Upper lobe of left lung (tissue), 6 donors: Measurements from ENCODE around the gene CEP70. TPM values are rescaled to one million over a fixed set of nuclear protein-coding genes. Genes with fewer than 3 reads are reported as not detected.

ENCODE experiments used
- ATAC-seq, 2 donors: fragments of 200-7000 bp; cut with Tn5 transposase; one replicate each; pipeline ENCODE4 v1.9.1; 2022; ENCODE audit warnings: mild to moderate bottlenecking in 2 of 2, moderate library complexity in 2 of 2; ENCODE audit not compliant: low FRiP score in 2 of 2
- DNase-seq, 2 donors: peaks; one replicate each; pipeline ENCODE4 v3.0.0-alpha.2; 2019 to 2020
- H3K27ac ChIP-seq, 4 donors: fragments of 200-600 bp; sonication (generic); one replicate each; pipeline ENCODE4 v1.5.1; 2016 to 2019
- H3K27me3 ChIP-seq, 4 donors: fragments of 200-600 bp; sonication (generic); one replicate each; pipeline ENCODE4 v1.5.1; 2017 to 2019
- H3K36me3 ChIP-seq, 4 donors: fragments of 200-600 bp; sonication (generic); one replicate each; pipeline ENCODE4 v1.5.1; 2016 to 2019
- H3K4me1 ChIP-seq, 4 donors: fragments of 200-600 bp; sonication (generic); one replicate each; pipeline ENCODE4 v1.5.1; 2018 to 2019
- H3K4me3 ChIP-seq, 4 donors: fragments of 200-600 bp; sonication (generic); one replicate each; pipeline ENCODE4 v1.5.1; 2017 to 2019; ENCODE audit warnings: mild to moderate bottlenecking in 2 of 4, moderate library complexity in 1 of 4
- H3K9me3 ChIP-seq, 4 donors: fragments of 200-600 bp; sonication (generic); one replicate each; pipeline ENCODE4 v1.5.1; 2018 to 2019
- CTCF ChIP-seq, 6 experiments: fragments of 450-650 bp in 4 of 6; fragments of 200-600 bp in 2 of 6; sonication (generic) in 2 of 6; IDR thresholded peaks; one replicate each; pipeline ENCODE4 v1.5.1; 2016 to 2019; ENCODE audit warnings: antibody characterized with exemption in 6 of 6
- EP300 ChIP-seq, 4 donors: sonication (generic); formaldehyde crosslinking; IDR thresholded peaks; one replicate each; pipeline ENCODE4 v1.5.1; 2017; ENCODE audit warnings: antibody characterized with exemption in 4 of 4, control low read depth in 2 of 4
- POLR2A ChIP-seq, 4 donors: fragments of 450-650 bp; IDR thresholded peaks; one replicate each; pipeline ENCODE4 v1.5.1; 2016 to 2017; ENCODE audit warnings: antibody characterized with exemption in 4 of 4, mild to moderate bottlenecking in 2 of 4
- POLR2AphosphoS5 ChIP-seq, 2 donors: sonication (generic); formaldehyde crosslinking; IDR thresholded peaks; one replicate each; pipeline ENCODE4 v1.5.1; 2017; ENCODE audit warnings: antibody characterized with exemption in 2 of 2
- WGBS, 2 donors: methylation state at CpG; one replicate each; pipeline ENCODE4 v1.1.5; 2017 to 2018; 5-methylcytosine and 5-hydroxymethylcytosine counted together
- total RNA-seq, 6 donors: library from RNA; depleted of rRNA in 4 of 6; stranded (reverse); fragments of >200 nt in 4 of 6; gene quantifications; one replicate each; pipeline versions ENCODE4 v1.1.0 to v1.2.1, GENCODE V29; 2016 to 2021
- donor health status: DM: no; HTN: no; CAD: no; lungs with moderate emphysema.
- donor health status: DM: no; HTN: yes; CAD: no; lungs with severe emphysema.

Gene CEP70
- total RNA-seq, 6 donors from 2014 or later = 27.6 to 121 (median 50.9) TPM

DNA sequence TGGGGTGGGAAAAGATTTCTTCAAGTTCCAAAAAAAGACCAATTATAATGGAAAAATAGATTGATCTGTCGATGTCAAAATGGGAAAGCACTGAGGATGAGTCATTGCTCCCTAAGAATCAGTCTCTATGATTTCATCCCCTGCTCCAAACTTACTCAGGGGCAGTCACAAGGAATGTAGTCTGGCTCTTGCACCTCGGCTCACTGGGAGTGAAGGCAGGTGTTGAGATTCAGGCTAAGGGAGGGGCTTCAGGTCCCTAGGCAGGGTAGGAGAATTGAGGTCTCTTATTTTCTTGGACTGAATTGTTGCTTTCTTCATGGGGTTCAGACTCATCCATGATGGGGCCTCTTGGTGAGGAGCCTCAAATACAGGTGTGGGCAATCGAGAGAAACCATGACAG, 145.4 kb downstream of the CEP70 start:
- Histone ChIP-seq H3K9me3 (no peaks in the 10 kb centered on the region), H3K36me3 (no peaks in the 10 kb centered on the region), H3K4me3 (no peak overlapping the region), H3K27ac (no peak overlapping the region), H3K4me1 (peaks cover 0 to 5% (median under 1%) of the 10 kb centered on the region in 4 donors), H3K27me3 (no peaks in the 10 kb centered on the region)
- TF ChIP-seq CTCF (IDR thresholded peaks at IDR 0.05) = no peak
- TF ChIP-seq EP300 (IDR thresholded peaks at IDR 0.05) = no peak
- no peak for TF ChIP-seq POLR2A (IDR thresholded peaks at IDR 0.05)
- TF ChIP-seq POLR2AphosphoS5 (IDR thresholded peaks at IDR 0.05) = no peak
- WGBS, 2 donors = 86 to 88% methylated on average over 3 of the region's 3 CpGs
- no peak for ATAC-seq
- no peak for DNase-seq

- WGBS, 2 donors = 89 to 92% methylated on average over 4 of the region's 4 CpGs
- ATAC-seq (no peak), DNase-seq (no peak)
- Histone ChIP-seq H3K9me3 (no peaks in the 10 kb centered on the region), H3K4me1 (peaks cover 25 to 30% (median 26%) of the 10 kb centered on the region in 4 donors), H3K27ac (no peak overlapping the region), H3K4me3 (no peak overlapping the region), H3K36me3 (no peaks in the 10 kb centered on the region), H3K27me3 (no peaks in the 10 kb centered on the region)
- TF ChIP-seq POLR2A (IDR thresholded peaks at IDR 0.05) = no peak
- no peak for TF ChIP-seq EP300 (IDR thresholded peaks at IDR 0.05)
- TF ChIP-seq CTCF (IDR thresholded peaks at IDR 0.05) = no peak
- TF ChIP-seq POLR2AphosphoS5 (IDR thresholded peaks at IDR 0.05) = no peak
Observed at GRCh38 chr3:138445654-138446053, 148.4 kb downstream of the CEP70 start.

GRCh38 chr3:138445236-138445635, 148.8 kb downstream of the CEP70 start:
- DNase-seq (no peak), ATAC-seq (no peak)
- Histone ChIP-seq H3K4me1 (peaks cover 25 to 33% (median 30%) of the 10 kb centered on the region in 4 donors), H3K36me3 (no peaks in the 10 kb centered on the region), H3K27me3 (no peaks in the 10 kb centered on the region), H3K4me3 (no peak overlapping the region), H3K27ac (no peak overlapping the region), H3K9me3 (no peaks in the 10 kb centered on the region)
- WGBS, 2 donors = 91 to 95% methylated on average over 7 of the region's 7 CpGs
- TF ChIP-seq POLR2AphosphoS5 (IDR thresholded peaks at IDR 0.05) = no peak
- no peak for TF ChIP-seq EP300 (IDR thresholded peaks at IDR 0.05)
- no peak for TF ChIP-seq POLR2A (IDR thresholded peaks at IDR 0.05)
- no peak for TF ChIP-seq CTCF (IDR thresholded peaks at IDR 0.05)

Other genes with a start within 250 kb of the CEP70 start
- 10 to 100 TPM; 15.7 to 56.0 (median 34.8) TPM for gene MRAS, start 245.7 kb downstream of the CEP70 start, total RNA-seq
- 10 to 100 TPM; 45.9 to 93.3 (median 54.6) TPM for gene ESYT3, start 159.6 kb downstream of the CEP70 start, total RNA-seq
- 10 to 100 TPM in 5 of 6 donors, 1 to 10 TPM in 1; 7.5 to 32.7 (median 14.5) TPM for gene FAIM, start 14.5 kb upstream of the CEP70 start, total RNA-seq
- gene PIK3CB, start 240.7 kb upstream of the CEP70 start, total RNA-seq = 10 to 100 TPM; 26.1 to 77.2 (median 40.6) TPM